ENCODE results near the gene TIFAB.
"Not testable (repeated sequence)": the region's sequence is repeated elsewhere in the genome, so short reads cannot be mapped to it uniquely, and the experiment has no call there.

The TIFAB gene, protein sequence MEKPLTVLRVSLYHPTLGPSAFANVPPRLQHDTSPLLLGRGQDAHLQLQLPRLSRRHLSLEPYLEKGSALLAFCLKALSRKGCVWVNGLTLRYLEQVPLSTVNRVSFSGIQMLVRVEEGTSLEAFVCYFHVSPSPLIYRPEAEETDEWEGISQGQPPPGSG

DNA sequence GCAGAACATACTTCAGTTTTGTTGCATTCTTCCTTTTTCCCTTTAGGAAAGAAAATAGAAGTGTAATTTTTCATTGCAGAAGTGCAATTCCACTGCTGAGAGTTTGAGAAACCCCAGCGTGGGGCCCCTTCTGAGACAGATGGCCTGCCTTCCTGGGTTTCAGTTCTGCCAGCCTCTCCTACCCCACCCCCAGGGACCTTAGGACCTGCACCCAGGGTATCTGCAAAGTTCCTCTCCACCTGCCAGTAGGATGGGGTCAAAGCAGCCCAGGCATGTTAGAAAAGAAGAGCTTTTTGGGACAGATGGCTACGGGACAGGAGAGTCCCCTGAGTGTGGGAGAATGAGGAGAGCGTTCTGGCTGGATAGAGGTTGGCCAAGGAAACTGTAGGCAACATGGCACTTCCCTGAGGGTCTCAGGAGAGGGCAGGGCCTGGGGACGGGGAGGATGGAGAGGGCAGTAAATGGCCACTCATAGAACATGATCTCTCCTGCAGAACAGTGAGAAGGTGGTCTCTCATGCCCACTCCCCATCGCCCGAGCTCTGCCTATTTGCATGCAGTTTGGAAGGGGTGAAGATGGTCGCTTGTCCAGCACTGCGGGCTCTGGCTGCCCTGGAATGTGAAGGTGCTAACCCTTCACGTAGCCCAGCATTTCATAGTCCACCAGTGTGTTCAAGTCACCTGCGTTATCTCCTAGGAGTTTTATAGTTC, at the start of gene TIFAB:
TIFAB (minus strand) TSS at position 31 of the 710 bp plus-strand sequence. CDS start 2,412 bp downstream, outside the sequence.
- H3K4me1 Mint-ChIP-seq (ENCODE audit: low read depth), result no peaks in the 10 kb centered on the region
- H3K36me3 Mint-ChIP-seq (ENCODE audit: low read depth), result no peaks in the 10 kb centered on the region
- H3K27me3 Mint-ChIP-seq (ENCODE audit: low read depth), result no peaks in the 10 kb centered on the region
- H3K27ac Mint-ChIP-seq, result no peak within 1 kb of the TSS
- no peak within 1 kb of the TSS for H3K4me3 Mint-ChIP-seq
- no peaks in the 10 kb centered on the region for H3K9me3 Mint-ChIP-seq

DNA sequence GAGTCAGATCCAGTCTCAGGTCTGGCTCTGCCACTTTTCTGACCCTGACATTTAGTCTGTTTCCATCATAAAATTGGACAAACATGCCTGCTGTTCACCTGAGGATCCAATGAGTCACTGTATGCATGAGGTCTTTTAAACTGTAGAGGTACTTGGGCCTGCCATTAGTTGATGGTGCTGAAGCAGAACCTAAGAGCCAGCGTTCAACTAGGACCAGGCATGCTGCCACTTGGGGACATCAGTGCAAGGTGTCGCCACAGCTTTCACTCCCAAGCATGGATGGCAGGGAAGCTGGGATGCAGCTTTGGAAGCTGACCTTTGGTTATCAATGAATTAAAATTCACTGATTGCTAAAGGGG, 46.5 kb upstream of the TIFAB start:
- no peak overlapping the region for H3K4me3 Mint-ChIP-seq
- H3K9me3 Mint-ChIP-seq, result no peaks in the 10 kb centered on the region
- no peaks in the 10 kb centered on the region for H3K4me1 Mint-ChIP-seq (ENCODE audit: low read depth)
- H3K27me3 Mint-ChIP-seq (ENCODE audit: low read depth), result peaks cover 49% of the 10 kb centered on the region
- no peak overlapping the region for H3K27ac Mint-ChIP-seq
- H3K36me3 Mint-ChIP-seq (ENCODE audit: low read depth), result no peaks in the 10 kb centered on the region

DNA sequence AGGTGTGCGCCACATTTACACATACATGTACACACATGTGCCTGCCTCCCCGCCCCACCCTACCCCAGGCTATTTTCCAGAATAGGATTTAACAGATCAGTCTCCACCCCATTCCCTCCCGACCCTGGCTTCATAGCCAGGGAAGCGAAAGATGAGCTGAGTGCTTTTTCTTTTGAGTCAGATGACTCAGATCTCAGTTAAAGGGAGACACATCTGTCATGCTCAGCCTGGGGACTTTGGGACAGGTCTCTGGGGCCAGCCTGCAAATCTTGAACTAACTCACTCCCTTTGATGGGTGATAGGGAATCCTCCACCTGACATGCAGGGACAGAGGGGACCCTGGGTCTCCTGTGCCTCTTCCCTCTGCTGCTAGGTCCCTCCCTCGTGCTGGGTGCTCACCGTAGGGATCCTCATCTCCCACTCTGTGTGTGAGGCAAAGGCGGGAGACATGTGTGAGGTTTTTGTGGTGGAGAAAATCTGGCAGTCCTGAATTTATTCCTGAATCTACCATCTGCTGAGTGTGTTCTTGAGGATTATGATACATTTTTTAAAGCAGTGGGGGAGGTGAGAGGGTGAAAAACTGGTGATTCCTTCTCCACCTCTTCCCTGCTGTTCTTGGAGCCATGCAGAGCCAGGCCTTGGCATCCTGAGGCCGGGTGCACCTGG, 46.0 kb upstream of the TIFAB start:
- Mint-ChIP-seq H3K4me3 (no peak overlapping the region), H3K27ac (no peak overlapping the region), H3K9me3 (no peaks in the 10 kb centered on the region), H3K36me3 (ENCODE audit: low read depth) (no peaks in the 10 kb centered on the region), H3K27me3 (ENCODE audit: low read depth) (peaks cover 49% of the 10 kb centered on the region), H3K4me1 (ENCODE audit: low read depth) (no peaks in the 10 kb centered on the region)

DNA sequence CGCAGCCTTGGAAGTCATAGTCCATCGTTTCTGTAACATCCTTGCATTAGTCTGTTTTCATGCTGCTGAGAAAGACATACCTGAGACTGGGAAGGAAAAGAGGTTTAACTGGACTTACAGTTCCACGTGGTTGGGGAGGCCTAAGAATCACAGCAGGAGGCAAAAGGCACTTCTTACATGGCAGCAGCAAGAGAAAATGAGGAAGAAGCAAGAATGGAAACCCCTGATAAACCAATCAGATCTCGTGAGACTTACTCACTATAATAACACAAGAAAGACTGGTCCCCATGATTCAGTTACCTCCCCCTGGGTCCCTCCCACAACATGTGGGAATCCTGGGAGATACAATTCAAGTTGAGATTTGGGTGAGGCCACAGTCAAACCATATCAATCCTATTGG, 43.4 kb upstream of the TIFAB start:
- H3K27me3 Mint-ChIP-seq (ENCODE audit: low read depth), result peaks cover 71% of the 10 kb centered on the region
- H3K4me3 Mint-ChIP-seq; H3K36me3 Mint-ChIP-seq (ENCODE audit: low read depth); H3K4me1 Mint-ChIP-seq (ENCODE audit: low read depth); H3K9me3 Mint-ChIP-seq; H3K27ac Mint-ChIP-seq: not testable (repeated sequence)

DNA sequence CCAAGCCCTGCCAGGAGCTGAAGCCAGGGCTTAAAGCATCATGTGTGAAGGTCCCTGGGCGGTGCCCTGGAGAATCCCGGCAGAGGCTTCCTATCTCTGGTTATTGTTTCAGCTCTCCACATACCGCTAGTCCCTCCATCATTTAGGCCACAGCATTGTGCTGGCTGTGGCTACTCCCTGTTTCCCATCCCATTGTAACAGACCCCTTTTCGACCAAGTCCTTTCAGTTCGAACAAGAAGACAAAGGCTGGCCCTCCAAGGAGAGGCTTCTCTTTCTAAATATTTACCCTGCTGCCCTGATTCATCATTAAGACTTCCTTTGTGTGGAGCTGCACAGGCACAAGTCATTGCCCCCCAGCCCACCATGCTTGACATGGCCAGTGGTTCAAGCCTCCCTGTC, 42.0 kb upstream of the TIFAB start:
- Mint-ChIP-seq H3K27ac (no peak overlapping the region), H3K4me1 (ENCODE audit: low read depth) (peaks cover 2% of the 10 kb centered on the region), H3K36me3 (ENCODE audit: low read depth) (no peaks in the 10 kb centered on the region), H3K27me3 (ENCODE audit: low read depth) (peaks cover 74% of the 10 kb centered on the region), H3K4me3 (no peak overlapping the region), H3K9me3 (no peaks in the 10 kb centered on the region)

DNA sequence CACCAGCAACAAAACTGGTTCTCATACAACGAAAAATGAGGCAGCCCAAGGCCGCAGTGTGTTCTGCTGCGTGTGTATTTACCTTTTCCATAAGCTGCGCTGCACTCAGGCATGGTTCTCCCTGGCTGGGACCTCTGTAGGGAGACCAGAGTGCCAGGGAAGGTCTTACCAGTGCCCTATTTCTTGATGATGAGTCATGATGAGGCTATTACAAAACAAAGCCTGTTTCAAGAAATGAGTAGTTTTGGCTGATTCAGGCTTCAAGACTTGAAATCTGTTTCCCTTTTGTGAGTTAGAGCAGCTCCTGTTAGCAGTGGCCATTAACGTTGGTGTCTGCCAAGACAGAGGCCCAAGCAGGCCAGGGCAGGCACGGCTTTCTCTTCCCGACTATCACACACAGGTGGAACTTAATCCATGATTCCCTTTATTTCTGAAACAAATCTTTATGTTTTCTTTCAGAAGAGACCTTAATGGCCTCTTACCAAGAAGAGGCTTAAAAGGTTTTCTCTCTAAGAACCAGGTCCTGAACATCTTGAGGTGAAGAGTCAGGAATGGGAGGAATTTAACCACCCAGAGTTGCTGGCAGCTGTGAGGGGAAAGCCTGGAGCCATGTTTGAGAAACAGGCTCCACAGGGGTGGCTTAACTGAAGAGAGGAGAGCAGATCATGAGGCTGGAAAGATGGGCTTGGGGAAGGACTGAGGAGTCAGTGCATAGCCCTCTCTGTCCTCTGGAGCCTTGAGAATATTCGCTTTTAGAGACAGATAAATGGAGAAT, 41.4 kb upstream of the TIFAB start:
- H3K4me3 Mint-ChIP-seq, result no peak overlapping the region
- peaks cover 2% of the 10 kb centered on the region for H3K4me1 Mint-ChIP-seq (ENCODE audit: low read depth)
- peaks cover 77% of the 10 kb centered on the region for H3K27me3 Mint-ChIP-seq (ENCODE audit: low read depth)
- H3K27ac Mint-ChIP-seq, result no peak overlapping the region
- no peaks in the 10 kb centered on the region for H3K36me3 Mint-ChIP-seq (ENCODE audit: low read depth)
- H3K9me3 Mint-ChIP-seq, result no peaks in the 10 kb centered on the region

DNA sequence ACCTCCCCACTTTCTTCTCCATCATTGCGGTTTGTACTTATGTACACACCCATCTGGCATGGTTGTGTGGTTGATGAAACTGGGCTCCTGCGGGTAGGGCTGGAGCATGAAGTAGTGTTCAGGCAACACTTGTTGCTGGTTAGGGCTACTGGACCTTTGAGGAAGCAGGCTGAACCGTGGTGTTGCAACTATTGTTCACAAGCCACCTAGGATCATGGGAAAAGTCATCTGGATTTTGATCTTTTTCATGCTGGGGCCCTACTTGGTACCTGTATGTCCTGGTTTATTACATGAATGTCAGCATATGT, 40.1 kb upstream of the TIFAB start:
- Mint-ChIP-seq H3K27me3 (ENCODE audit: low read depth) (peaks cover 90% of the 10 kb centered on the region), H3K36me3 (ENCODE audit: low read depth) (no peaks in the 10 kb centered on the region), H3K4me1 (ENCODE audit: low read depth) (peaks cover 2% of the 10 kb centered on the region), H3K4me3 (no peak overlapping the region), H3K9me3 (no peaks in the 10 kb centered on the region), H3K27ac (no peak overlapping the region)

DNA sequence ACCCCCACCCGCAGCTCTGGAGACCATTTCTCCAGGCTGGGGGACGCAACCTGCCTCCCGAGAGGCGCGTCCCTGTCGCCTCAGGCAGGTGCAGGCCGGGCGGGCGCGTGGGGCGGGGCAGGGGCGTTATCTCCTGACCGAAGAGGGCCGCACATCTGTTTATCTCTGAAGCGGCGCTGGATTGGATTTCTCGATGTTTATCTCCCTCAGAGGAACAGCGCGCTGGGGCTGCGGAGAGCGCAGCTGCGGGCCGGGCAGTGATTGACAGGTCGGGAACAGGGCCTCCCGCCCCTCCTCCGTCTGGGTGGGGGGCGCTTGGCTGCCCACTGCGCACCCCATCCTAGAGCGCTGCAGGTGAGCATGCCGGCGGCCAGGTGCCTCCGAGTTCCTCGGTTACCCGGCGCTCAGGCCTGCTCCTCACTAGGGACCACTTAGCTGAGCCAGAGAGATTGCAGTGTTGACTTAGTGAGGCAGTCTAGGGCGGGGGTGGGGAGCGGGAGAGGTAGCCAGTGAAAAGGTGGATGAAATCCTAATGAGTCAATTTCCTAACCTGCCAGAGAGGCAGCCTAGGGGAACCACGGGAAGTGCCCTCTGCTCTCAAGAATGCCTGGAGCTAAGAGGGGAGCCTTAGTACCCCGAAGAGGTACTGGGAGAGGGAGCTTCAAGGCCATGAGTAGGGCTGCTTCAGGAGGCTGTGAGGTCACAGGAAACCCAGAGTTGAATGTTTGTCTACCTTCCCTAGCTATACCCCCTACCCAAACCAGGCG, 39.6 kb upstream of the TIFAB start:
- peaks cover 91% of the 10 kb centered on the region for H3K27me3 Mint-ChIP-seq (ENCODE audit: low read depth)
- no peaks in the 10 kb centered on the region for H3K9me3 Mint-ChIP-seq
- no peak overlapping the region for H3K27ac Mint-ChIP-seq
- H3K4me3 Mint-ChIP-seq, result no peak overlapping the region
- peaks cover 2% of the 10 kb centered on the region for H3K4me1 Mint-ChIP-seq (ENCODE audit: low read depth)
- H3K36me3 Mint-ChIP-seq (ENCODE audit: low read depth), result no peaks in the 10 kb centered on the region

DNA sequence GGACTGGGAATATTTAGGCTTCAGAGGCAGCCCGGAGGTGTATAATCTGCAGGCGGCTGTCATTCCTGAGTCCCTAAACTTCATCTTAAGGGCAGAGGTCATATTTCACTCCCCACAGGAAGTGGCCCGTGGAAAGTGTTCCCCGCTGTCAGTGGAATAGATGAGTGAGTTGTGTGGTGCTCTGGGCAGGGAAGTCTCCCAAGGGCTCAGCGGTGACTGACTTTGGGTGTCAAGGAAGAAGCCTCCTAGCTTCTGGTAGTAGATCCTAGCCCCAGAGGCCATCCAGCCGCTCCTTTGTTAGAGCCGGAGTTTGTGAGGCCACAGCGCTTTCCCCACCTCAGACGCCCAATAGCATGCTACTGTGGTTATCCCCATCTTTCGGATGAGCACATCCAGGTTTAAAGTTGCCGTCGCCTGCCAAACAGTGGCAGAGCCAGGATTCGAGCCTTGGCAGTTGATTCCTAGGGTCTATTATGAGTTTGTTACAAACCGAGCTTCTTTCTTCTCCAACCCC, 38.9 kb upstream of the TIFAB start:
- no peak overlapping the region for H3K27ac Mint-ChIP-seq
- peaks cover 94% of the 10 kb centered on the region for H3K27me3 Mint-ChIP-seq (ENCODE audit: low read depth)
- H3K36me3 Mint-ChIP-seq (ENCODE audit: low read depth), result no peaks in the 10 kb centered on the region
- no peaks in the 10 kb centered on the region for H3K9me3 Mint-ChIP-seq
- H3K4me1 Mint-ChIP-seq (ENCODE audit: low read depth), result peaks cover 2% of the 10 kb centered on the region
- no peak overlapping the region for H3K4me3 Mint-ChIP-seq

DNA sequence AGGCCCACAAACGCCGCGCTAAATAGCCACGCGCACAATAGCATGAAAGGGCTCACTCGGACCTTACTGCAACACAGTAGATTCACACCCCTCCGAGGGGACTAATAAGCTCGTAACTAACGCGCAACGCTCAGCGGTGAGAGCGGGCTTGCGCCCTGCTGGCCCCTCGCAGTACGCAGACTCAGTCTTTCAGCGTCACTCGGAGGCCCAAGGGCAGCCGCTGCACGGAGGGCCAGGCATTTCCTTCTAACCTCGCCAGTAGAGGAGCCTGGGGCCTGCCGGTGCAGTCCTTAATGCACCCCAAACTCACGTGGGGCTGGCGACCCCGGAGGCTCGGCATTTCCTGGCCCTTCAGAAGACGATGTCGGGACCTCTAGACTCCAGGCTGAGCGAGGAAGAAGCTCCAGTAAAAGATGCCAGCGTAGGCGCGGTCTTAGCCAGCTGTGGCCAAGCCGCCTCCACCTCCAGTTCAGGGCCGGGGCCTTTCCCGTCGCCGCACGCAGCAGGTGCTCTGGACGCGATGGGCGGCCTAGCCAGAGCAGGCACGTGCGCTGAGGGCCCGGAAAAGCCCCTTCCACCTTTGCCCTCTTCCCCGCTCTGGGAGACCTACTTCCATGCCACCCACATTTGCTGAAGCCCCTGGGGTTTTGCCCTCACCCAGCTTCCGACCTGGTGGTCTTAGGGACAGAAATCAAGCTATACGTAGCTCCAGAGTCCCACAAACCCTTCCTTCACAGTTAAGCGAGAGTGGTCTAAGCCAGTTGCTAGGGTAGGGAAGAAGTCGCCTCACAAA, 38.3 kb upstream of the TIFAB start:
- Mint-ChIP-seq H3K4me1 (ENCODE audit: low read depth) (peaks cover 2% of the 10 kb centered on the region), H3K9me3 (no peaks in the 10 kb centered on the region), H3K36me3 (ENCODE audit: low read depth) (no peaks in the 10 kb centered on the region), H3K27ac (no peak overlapping the region), H3K4me3 (no peak overlapping the region), H3K27me3 (ENCODE audit: low read depth) (peaks cover 97% of the 10 kb centered on the region)

DNA sequence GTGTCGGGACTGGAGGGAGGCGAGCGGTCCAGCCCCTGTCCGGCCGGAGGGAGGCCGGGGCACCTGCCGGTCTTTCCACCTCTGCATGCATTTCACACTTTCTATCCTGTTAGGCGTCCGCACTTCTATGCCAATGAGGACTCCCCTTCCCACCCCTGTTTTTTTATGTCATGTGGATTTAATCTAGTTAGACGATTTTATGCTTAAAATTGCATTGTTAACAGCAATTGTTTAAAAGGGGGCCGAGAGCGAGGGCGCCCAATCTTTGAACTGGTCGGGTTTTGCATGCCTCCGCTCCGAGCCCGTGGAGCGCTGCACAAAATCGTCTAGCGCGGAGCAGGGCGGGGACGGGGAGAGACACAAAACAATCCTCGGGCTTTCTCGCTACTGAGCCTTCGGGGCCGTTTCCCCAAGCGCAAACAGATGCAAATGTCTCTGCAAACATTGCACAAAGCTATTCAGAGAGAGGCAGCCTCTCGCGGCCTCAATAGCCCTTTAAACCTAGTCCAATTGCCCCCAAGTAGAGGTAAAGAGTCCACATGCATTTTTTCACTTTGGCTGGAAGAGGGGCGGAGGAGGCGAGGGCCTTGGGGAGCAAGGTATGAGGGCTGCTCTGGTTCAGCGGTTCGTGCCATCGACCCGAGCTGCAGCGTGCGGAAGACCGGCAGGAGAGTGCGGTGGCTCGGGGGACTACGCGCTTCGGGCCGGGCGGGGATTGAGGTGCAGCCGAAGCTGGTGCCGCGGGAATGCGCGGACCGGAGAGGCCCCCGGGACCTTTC, 37.5 kb upstream of the TIFAB start:
- H3K4me3 Mint-ChIP-seq, result no peak overlapping the region
- no peak overlapping the region for H3K27ac Mint-ChIP-seq

DNA sequence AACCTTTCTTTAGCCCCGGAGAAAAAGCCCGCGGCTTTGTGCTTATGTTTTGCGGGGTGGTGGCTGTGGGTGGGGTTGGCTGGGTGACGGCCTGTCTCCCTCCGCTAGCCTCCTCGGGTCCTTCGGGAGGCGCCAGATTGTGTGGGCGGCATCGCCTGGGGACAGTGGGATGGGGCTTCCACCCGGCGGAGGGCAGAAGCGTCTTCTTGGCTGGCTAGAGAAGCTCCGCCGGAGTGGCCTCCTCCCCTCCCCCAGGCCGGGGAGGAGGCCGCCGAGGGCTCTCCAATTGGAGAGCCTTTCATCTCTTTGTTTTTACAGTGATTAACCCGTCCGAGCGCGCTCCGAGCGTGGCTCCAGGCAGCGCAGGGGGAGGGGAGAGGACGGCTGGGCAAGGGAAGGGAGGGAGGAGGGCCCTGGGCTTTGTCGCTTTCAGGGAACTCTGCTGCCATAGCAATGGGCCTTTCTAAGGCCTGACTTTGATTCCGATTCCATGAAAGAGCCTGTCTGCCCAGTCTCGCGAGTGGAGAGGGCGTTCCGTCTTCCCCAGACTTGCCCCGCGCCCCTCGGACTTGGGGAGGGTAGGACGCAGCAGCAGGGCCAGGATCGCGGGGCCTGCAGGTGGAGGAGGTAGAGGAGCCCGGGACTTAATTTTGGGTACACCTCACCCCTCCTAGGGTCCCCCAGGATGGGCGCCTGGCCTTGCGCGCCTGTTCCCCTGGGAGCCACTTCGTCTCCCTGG, 36.7 kb upstream of the TIFAB start:
- peaks cover 86% of the 10 kb centered on the region for H3K27me3 Mint-ChIP-seq (ENCODE audit: low read depth)
- no peaks in the 10 kb centered on the region for H3K36me3 Mint-ChIP-seq (ENCODE audit: low read depth)
- H3K9me3 Mint-ChIP-seq, result no peaks in the 10 kb centered on the region
- peaks cover 2% of the 10 kb centered on the region for H3K4me1 Mint-ChIP-seq (ENCODE audit: low read depth)
- H3K27ac Mint-ChIP-seq, result no peak overlapping the region
- no peak overlapping the region for H3K4me3 Mint-ChIP-seq

More for the DNA sequence above, 37.5 kb upstream of the TIFAB start:
- H3K4me1 Mint-ChIP-seq (ENCODE audit: low read depth), result peaks cover 2% of the 10 kb centered on the region
- peaks cover 92% of the 10 kb centered on the region for H3K27me3 Mint-ChIP-seq (ENCODE audit: low read depth)
- H3K36me3 Mint-ChIP-seq (ENCODE audit: low read depth), result no peaks in the 10 kb centered on the region
- no peaks in the 10 kb centered on the region for H3K9me3 Mint-ChIP-seq

Measured in T-helper 1 cell treated with Interleukin-12 subunit alpha and Interleukin-12 subunit beta and Interleukin-4 antibody, amounts not matched to agents 30 μg/mL and 1 μg/mL, for 36 hours (primary cell).